GM12801 (cell line): ENCODE results near the gene ADISSP.

ENCODE experiments used
- CTCF ChIP-seq: IDR thresholded peaks from one replicate; pipeline ENCODE4 v1.5.1; 2011; ENCODE audit warnings: control low read depth; ENCODE audit not compliant: insufficient read length; ENCODE audit errors: extremely low read depth

Gene ADISSP

DNA sequence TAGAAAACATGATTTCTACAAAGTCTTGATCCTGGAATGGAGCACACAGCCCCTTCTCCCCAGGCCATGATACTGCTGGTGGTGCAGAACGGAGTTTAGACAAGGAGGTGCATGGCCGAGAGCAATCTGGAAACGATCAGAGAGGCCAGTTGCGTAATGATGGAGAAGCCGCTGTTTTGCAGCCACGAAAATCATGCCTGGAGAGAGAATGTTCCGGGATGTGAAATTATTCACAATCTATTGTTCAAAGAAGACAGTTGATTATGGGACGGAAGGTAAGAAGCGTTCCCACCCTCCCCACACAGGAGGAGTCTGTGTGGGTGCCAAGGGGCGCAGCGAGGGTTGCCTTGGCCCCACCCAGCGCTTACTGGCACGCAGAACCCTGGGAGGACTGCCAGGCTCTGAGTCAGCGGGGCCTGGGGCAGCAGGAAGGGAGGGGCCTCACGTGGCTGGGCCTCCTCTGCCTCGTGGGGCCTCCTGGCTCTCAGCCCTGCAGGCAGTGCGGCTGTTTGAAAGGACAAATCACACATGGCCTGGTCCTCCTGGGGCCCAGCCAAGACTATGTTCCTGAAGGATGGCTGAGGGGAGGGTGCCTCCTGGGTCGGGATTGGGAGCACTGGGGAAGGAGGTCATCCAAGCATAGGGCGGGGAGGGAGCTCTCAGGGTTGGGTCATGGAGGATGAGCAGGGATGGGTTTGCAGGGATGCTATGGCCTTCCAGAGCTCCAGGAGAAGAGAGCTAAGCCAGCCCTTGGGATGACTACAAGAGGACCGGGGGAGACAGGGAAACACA, 44.1 kb upstream of the ADISSP start:
- no peak for TF ChIP-seq CTCF

- no peak for TF ChIP-seq CTCF
Measured at GRCh38 chr20:3808544-3808943, 41.0 kb upstream of the ADISSP start.

DNA sequence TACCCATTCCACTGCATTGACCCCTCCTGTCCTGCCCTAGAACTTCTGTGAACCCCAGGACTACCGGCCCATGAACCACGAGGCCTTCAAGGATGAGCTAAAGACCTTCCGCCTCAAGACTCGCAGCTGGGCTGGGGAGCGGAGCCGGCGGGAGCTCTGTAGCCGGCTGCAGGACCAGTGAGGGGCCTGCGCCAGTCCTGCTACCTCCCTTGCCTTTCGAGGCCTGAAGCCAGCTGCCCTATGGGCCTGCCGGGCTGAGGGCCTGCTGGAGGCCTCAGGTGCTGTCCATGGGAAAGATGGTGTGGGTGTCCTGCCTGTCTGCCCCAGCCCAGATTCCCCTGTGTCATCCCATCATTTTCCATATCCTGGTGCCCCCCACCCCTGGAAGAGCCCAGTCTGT, 37.2 kb upstream of the ADISSP start:
- TF ChIP-seq CTCF: no peak

DNA sequence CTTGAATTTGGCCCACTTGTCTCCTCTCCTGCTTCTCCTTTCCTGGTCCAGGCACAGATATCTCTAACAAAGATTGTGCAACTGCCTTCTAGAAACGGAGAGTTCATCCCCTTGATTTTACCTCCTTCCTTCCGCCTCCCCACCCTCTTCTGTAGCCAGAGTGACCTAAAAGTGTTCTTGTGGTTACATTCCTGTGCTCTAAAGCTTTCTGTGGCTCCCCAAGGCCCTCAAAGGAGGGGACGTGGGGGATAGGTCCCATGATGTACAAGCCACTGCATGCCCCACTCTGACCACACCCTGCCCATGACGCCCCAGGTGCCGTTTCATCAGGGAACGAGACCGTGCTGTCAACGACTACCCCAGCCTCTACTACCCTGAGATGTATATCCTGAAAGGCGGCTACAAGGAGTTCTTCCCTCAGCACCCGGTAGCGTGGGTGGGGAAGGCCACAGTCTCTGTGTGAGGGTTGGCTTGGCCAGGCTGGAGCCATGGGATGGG, 36.8 kb upstream of the ADISSP start:
- TF ChIP-seq CTCF: no peak

GRCh38 chr20:3803854-3804253, 36.3 kb upstream of the ADISSP start:
- TF ChIP-seq CTCF: no peak

GRCh38 chr20:3803289-3803688, 35.7 kb upstream of the ADISSP start:
- no peak for TF ChIP-seq CTCF

DNA sequence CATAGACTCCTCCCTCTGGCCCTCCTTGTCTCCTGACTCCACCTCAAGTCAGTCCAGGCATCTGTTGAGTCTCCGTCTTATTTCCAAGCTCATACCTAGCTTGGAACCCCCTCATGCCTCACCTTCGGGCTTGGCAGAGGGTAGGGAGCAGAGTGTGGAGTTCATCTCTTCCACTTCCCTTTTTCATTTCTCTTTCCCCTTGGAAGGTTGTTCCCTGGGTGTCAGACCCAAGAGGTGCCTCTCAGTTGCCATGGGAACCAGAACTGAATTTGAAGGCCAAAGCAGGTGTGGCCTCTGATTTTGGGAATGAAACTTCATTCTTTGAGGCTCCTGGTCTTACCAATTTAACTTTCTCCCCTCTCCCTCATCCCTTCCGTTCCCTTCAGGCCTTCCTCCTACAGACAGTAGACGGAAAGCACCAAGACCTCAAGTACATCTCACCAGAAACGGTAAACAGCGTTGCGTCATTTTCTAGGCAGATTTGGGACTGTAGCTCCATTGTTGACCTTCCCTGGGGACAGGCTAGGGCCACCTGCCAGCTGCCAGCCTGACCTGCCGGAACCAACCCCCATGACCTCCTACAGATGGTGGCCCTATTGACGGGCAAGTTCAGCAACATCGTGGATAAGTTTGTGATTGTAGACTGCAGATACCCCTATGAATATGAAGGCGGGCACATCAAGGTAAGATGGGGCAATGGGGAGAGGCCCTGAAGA, 35.1 kb upstream of the ADISSP start:
- no peak for TF ChIP-seq CTCF
